GM18907 (cell line): Measurements from ENCODE around the gene POU4F1.

Experiments used
- ATAC-seq: cut with Tn5 transposase; IDR thresholded peaks from one replicate; pipeline ENCODE4 v1.9.1; 2021; ENCODE audit warnings: mild to moderate bottlenecking, moderate library complexity; ENCODE audit not compliant: unreplicated experiment

Gene POU4F1

GRCh38 chr13:78607409-78608251 lies 4.3 kb upstream of the POU4F1 start:
- no peak for ATAC-seq

GRCh38 chr13:78606471-78607408 lies 3.4 kb upstream of the POU4F1 start:
- ATAC-seq, result no peak

- no peak for ATAC-seq
These were observed 1.6 kb upstream of the POU4F1 start for GRCh38 chr13:78604782-78605611.

- ATAC-seq, result peak; percentile 29
These were observed 652 bp downstream of the POU4F1 start for GRCh38 chr13:78602561-78603239.

- no peak for ATAC-seq
These were observed 1.3 kb downstream of the POU4F1 start for GRCh38 chr13:78601874-78602560.

DNA sequence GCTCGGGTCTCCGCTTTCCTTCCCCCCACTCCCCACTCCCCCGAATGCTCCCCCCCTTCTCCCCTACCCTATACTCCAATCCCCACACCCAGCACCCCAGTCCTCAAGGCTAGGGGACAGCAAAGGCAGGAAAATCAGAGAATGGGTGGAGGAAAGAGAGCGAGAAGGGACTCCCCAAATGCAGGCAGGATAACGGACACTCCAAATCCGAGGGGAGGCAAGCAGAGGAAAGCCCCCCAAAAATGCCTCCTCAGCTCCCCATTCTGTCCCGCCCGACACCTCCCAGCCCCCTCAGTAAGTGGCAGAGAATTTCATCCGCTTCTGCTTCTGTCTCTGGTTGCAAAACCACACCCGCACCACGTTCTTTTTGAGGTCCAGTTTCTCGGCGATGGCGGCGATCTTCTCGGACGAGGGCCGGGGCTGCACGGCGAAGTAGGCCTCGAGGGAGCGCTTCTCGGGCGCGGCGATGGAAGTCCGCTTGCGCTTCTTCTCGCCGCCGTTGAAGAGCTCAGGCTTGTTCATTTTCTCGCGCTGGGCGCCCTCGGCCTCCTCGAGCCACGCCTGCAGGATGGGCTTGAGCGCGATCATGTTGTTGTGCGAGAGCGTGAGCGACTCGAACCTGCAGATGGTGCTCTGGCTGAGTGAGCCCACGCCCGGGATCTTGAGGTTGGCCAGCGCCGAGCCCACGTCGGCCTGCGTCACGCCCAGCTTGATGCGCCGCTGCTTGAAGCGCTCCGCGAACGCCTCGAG lies 2.1 kb downstream of the POU4F1 start:
- no peak for ATAC-seq

- no peak for ATAC-seq
These were observed 3.0 kb downstream of the POU4F1 start for GRCh38 chr13:78600280-78600883.

- no peak for ATAC-seq
These were observed 3.6 kb downstream of the POU4F1 start for GRCh38 chr13:78599645-78600279.

DNA sequence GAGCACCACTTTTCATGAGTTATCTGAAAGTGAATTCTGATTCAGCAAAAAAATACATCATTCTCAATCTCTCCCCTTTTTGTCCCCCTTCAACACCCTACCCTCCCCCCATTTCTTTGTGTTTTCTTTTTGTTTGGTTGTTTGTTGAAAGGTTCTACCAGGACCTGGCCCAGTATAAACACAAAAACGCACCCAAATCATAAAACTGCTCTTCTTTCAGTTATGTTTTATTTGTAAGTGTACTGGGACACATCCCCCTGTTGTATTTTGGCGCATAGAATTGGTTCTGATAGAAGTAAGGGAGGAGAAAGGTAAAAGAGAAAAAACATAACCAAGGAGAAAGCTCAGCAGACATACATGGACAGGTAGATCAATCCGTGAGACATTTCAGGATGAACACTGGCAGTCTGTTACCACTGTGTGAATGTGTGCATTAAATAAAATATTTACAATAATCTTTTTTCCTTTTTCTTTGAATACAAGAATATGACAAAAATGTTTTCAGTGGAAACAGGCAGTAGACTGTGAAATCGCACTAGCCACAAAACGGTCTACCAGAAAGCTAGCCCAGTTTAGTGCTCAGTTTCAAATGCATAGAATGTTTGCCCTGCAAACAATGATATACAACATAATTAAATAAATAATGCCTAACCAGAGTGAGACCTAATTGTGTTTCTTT lies 4.2 kb downstream of the POU4F1 start:
- ATAC-seq, result no peak

DNA sequence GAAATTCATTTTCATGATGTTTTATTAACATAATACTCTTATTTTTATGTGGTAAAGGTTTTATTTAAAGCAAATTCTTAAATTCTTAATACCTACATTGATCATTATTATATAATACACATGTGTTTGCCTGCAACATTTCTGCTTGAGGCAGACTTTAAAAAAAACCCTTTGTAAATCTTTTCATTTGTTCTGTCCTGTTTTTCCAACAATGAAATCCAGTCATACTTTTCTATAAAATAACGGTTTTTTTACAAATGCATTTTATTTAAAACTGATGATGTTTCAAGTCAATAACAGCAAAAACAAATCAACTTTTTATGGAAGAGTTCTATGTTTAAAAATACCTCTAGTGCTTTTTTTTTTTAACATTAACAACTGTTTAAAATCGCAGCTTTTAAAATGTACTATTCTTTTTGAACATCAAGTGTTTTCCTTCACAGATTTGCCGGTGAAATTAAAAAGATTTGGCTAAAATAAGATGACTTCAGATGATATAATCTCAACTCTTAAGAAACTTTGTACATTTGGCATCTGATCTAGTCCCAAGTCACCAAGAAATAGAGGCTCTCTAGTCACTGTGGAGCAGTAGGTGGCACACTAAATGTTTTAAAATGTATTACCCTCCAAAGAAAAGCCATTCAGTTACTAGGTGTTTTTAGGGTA lies 5.1 kb downstream of the POU4F1 start:
- no peak for ATAC-seq

DNA sequence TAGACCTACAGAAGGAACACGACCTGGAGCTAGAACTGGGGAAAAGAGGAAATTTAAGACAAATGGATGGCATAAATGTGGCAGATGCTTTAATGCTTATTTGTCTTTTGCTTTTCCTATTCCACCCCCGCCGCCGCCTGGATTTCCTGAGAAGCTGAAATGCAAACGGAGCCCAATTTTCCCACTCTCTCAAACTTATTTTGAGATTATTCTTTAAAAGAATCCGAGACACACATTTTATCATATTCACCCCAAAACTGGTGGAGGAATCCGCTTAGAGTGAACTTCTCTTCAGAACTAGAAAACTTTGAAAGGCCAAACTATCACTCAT lies 5.8 kb downstream of the POU4F1 start:
- ATAC-seq, result no peak

DNA sequence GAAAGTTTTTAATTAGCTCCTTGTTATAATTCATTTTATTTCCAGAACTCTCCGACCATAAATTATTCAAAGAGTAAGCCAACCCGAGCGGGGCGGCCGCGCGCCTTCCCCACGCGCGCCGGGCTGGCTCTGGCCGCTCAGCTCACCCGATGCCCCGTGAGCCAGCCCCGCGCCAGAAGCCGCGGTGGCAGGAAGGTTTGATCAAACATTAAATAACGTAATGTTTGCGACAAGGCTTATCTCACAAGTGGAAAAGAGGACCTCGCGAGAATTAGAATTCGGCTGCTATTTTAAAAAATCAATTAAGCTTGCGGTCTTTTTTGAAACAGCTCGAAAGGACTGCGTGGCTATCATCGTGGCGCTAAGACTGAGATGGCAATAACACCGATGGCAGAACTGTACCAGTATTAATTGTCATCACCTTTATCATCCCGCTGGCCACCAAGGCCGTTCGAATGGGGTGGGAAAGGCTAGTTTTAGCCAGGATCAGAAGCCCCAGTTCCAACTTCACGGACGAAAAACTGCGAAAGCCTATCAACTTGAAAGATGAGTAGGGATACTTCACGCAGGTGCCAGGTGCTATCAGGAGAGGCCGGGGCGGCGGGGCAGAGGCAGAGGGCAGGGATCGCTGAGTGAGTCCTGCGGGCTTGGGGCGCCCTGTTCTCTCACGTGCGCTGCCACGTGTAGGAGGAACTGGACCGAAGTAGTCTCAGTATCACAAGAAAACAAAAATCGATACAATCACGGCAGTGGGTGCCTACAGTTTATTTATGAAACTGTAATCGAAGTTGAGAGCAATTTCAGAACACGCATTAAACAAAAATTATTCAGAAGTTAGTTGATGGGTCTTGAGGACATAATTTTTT lies 6.4 kb downstream of the POU4F1 start:
- no peak for ATAC-seq

GRCh38 chr13:78596399-78596735 lies 7.0 kb downstream of the POU4F1 start:
- peak; percentile 33 for ATAC-seq

GRCh38 chr13:78595495-78596398 lies 7.6 kb downstream of the POU4F1 start:
- peak; percentile 78 for ATAC-seq

DNA sequence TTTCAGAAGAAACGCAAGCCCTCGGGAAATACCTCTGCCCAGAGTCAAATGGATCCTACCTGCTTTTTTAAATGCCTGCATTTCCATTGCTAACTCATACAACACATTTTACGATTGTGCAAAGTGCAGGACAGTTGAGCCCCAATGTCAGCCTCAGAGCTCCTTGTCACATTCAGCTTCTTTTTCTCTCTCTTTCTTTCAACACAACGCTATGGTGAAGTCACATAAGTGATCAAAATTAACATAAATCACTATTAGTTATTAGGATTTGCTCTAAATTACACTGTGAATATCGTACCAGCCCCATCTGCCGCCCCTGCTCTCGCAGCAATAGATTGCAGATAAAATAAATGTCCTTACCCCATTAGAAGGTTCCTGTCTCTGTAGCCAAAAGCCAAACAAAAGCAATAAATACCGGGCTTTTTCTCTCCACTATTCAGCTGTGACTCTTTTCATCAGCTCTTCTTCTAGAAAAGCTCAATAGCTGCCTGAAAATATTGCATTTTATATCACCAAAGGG lies 8.8 kb downstream of the POU4F1 start:
- no peak for ATAC-seq
